ENCODE data around the gene RAD51.
A peak's percentile ranks its signal among the peaks of the same experiment; 100 is the strongest.
"Not testable (repeated sequence)": the region's sequence is repeated elsewhere in the genome, so short reads cannot be mapped to it uniquely, and the experiment has no call there.

The RAD51 gene

GRCh38 chr15:40664909-40665308 is 30.1 kb upstream of the RAD51 start:
- no peak overlapping the region for H3K23ac ChIP-seq (ENCODE audit: low read depth, low read length, poor library complexity)

DNA sequence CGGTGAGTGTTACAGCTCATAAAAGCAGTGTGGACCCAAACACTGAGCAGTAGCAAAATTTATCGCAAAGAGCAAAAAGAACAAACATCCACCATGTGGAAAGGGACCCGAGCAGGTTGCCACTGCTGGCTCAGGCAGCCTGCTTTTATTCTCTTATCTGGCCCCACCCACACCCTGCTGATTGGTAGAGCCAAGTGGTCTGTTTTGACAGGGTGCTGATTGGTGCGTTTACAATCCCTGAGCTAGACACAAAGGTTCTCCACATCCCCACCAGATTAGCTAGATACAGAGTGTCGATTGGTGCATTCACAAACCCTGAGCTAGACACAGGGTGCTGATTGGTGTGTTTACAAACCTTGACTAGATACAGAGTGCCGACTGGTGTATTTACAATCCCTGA is 18.7 kb upstream of the RAD51 start:
- not testable (repeated sequence) for H3K4me3 ChIP-seq (ENCODE audit: low read length in 2 of 2)

More at GRCh38 chr15:40664909-40665308, 30.1 kb upstream of the RAD51 start:
- H3K18ac ChIP-seq (ENCODE audit: low read length) = no peak overlapping the region
- H2BK120ac ChIP-seq (ENCODE audit: low read depth, low read length) = no peak overlapping the region
- H2BK15ac ChIP-seq (ENCODE audit: low read length) = no peak overlapping the region
- H4K91ac ChIP-seq (ENCODE audit: low read depth, low read length, poor library complexity) = no peak overlapping the region
- H3K14ac ChIP-seq (ENCODE audit: low read length) = no peak overlapping the region
- DNase-seq (ENCODE audit: low spot score) = no peak
- peaks cover 4 to 38% of the 10 kb centered on the region in 2 donors for H3K36me3 ChIP-seq (replicated peaks in 1 of 2; ENCODE audit: control insufficient read depth in 2 of 2, insufficient read depth in 2 of 2, low read length in 2 of 2)
- no peak overlapping the region for H2BK5ac ChIP-seq (ENCODE audit: low read length)
- H3K27me3 ChIP-seq (ENCODE audit: control insufficient read depth in 3 of 3, insufficient read depth in 3 of 3, low read depth in 1 of 3, low read length in 3 of 3) = no peaks in the 10 kb centered on the region
- no peaks in the 10 kb centered on the region for H3K4me1 ChIP-seq (ENCODE audit: control insufficient read depth in 2 of 2, insufficient read depth in 1 of 2, low read depth in 1 of 2, low read length in 2 of 2)
- H2AFZ ChIP-seq (ENCODE audit: low read length) = no peak overlapping the region
- H3K4ac ChIP-seq (ENCODE audit: low read length) = no peak overlapping the region
- H3K9me3 ChIP-seq (replicated peaks in 1 of 2; ENCODE audit: control insufficient read depth in 2 of 2, insufficient read depth in 1 of 2, low read depth in 1 of 2, low read length in 2 of 2) = no peaks in the 10 kb centered on the region
- H3K79me1 ChIP-seq (ENCODE audit: low read depth, low read length) = no peaks in the 10 kb centered on the region
- H3K9ac ChIP-seq (ENCODE audit: low read depth, low read length, poor library complexity) = no peak overlapping the region
- no peak overlapping the region for H3K4me2 ChIP-seq (ENCODE audit: insufficient read depth, low read length, poor library complexity, severe bottlenecking)
- WGBS, 2 donors (ENCODE audit: extremely low coverage in 2 of 2, insufficient read length in 2 of 2, insufficient replicate concordance in 1 of 2) = no CpG with 5 or more reads among the region's 7 CpGs
- no peak overlapping the region for H3K27ac ChIP-seq (replicated peaks; ENCODE audit: low read length)
- no peak overlapping the region for H2BK12ac ChIP-seq (ENCODE audit: low read length)
- H2AK5ac ChIP-seq (ENCODE audit: low read depth, low read length) = no peak overlapping the region
- H4K8ac ChIP-seq (ENCODE audit: low read depth, low read length) = no peak overlapping the region
- no peak overlapping the region for H3K4me3 ChIP-seq (ENCODE audit: low read length in 2 of 2)

GRCh38 chr15:40676906-40677305 is 18.1 kb upstream of the RAD51 start:
- not testable (repeated sequence) for H3K4ac ChIP-seq (ENCODE audit: low read length); H3K9ac ChIP-seq (ENCODE audit: low read depth, low read length, poor library complexity); H3K23ac ChIP-seq (ENCODE audit: low read depth, low read length, poor library complexity); H4K8ac ChIP-seq (ENCODE audit: low read depth, low read length); H4K91ac ChIP-seq (ENCODE audit: low read depth, low read length, poor library complexity); H2AK5ac ChIP-seq (ENCODE audit: low read depth, low read length); H3K4me1 ChIP-seq (ENCODE audit: control insufficient read depth in 2 of 2, insufficient read depth in 1 of 2, low read depth in 1 of 2, low read length in 2 of 2); DNase-seq (ENCODE audit: low spot score); H3K14ac ChIP-seq (ENCODE audit: low read length); H3K18ac ChIP-seq (ENCODE audit: low read length); H3K4me2 ChIP-seq (ENCODE audit: insufficient read depth, low read length, poor library complexity, severe bottlenecking); H3K9me3 ChIP-seq (replicated peaks in 1 of 2; ENCODE audit: control insufficient read depth in 2 of 2, insufficient read depth in 1 of 2, low read depth in 1 of 2, low read length in 2 of 2); H2AFZ ChIP-seq (ENCODE audit: low read length); H3K79me1 ChIP-seq (ENCODE audit: low read depth, low read length); H2BK5ac ChIP-seq (ENCODE audit: low read length); H3K4me3 ChIP-seq (ENCODE audit: low read length in 2 of 2); H3K27me3 ChIP-seq (ENCODE audit: control insufficient read depth in 3 of 3, insufficient read depth in 3 of 3, low read depth in 1 of 3, low read length in 3 of 3); H3K36me3 ChIP-seq (replicated peaks in 1 of 2; ENCODE audit: control insufficient read depth in 2 of 2, insufficient read depth in 2 of 2, low read length in 2 of 2); H2BK120ac ChIP-seq (ENCODE audit: low read depth, low read length); H2BK12ac ChIP-seq (ENCODE audit: low read length); H2BK15ac ChIP-seq (ENCODE audit: low read length); H3K27ac ChIP-seq (replicated peaks; ENCODE audit: low read length)
- no CpG with 5 or more reads among the region's 38 CpGs for WGBS, 2 donors (ENCODE audit: extremely low coverage in 2 of 2, insufficient read length in 2 of 2, insufficient replicate concordance in 1 of 2)

More for the DNA sequence above, 18.7 kb upstream of the RAD51 start:
- H2BK120ac ChIP-seq (ENCODE audit: low read depth, low read length); H2BK5ac ChIP-seq (ENCODE audit: low read length); H3K27me3 ChIP-seq (ENCODE audit: control insufficient read depth in 3 of 3, insufficient read depth in 3 of 3, low read depth in 1 of 3, low read length in 3 of 3); H3K14ac ChIP-seq (ENCODE audit: low read length); H3K9me3 ChIP-seq (replicated peaks in 1 of 2; ENCODE audit: control insufficient read depth in 2 of 2, insufficient read depth in 1 of 2, low read depth in 1 of 2, low read length in 2 of 2); H3K36me3 ChIP-seq (replicated peaks in 1 of 2; ENCODE audit: control insufficient read depth in 2 of 2, insufficient read depth in 2 of 2, low read length in 2 of 2); H3K23ac ChIP-seq (ENCODE audit: low read depth, low read length, poor library complexity); H2AFZ ChIP-seq (ENCODE audit: low read length); H3K79me1 ChIP-seq (ENCODE audit: low read depth, low read length); DNase-seq (ENCODE audit: low spot score); H3K4ac ChIP-seq (ENCODE audit: low read length); H2AK5ac ChIP-seq (ENCODE audit: low read depth, low read length); H3K27ac ChIP-seq (replicated peaks; ENCODE audit: low read length); H3K18ac ChIP-seq (ENCODE audit: low read length); H2BK12ac ChIP-seq (ENCODE audit: low read length); H2BK15ac ChIP-seq (ENCODE audit: low read length); H3K9ac ChIP-seq (ENCODE audit: low read depth, low read length, poor library complexity); H4K91ac ChIP-seq (ENCODE audit: low read depth, low read length, poor library complexity); H3K4me1 ChIP-seq (ENCODE audit: control insufficient read depth in 2 of 2, insufficient read depth in 1 of 2, low read depth in 1 of 2, low read length in 2 of 2); H3K4me2 ChIP-seq (ENCODE audit: insufficient read depth, low read length, poor library complexity, severe bottlenecking); H4K8ac ChIP-seq (ENCODE audit: low read depth, low read length): not testable (repeated sequence)
- WGBS, 2 donors (ENCODE audit: extremely low coverage in 2 of 2, insufficient read length in 2 of 2, insufficient replicate concordance in 1 of 2) = no CpG with 5 or more reads among the region's 6 CpGs

DNA sequence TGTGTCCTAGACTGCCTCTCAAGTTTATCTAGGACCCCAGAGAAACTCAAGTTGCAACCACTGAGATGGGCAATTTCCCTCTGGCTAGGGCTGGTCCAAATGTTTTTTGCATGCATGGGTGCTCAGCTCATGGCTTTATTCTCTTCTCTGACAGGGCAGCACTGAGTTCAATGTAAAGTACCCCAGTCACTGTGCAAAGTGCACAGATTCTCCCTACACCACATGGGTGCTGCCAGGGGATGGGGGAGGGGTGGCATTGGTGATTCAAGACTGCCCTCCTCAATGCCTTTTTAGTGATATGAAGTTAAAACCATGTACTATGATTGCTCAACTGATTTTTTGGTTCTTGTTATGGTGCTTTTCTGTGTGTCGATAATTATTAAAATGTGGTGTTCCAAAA is 14.8 kb upstream of the RAD51 start:
- Histone ChIP-seq H3K23ac (ENCODE audit: low read depth, low read length, poor library complexity) (no peak overlapping the region), H3K14ac (ENCODE audit: low read length) (no peak overlapping the region), H3K79me1 (ENCODE audit: low read depth, low read length) (no peaks in the 10 kb centered on the region), H3K36me3 (replicated peaks in 1 of 2; ENCODE audit: control insufficient read depth in 2 of 2, insufficient read depth in 2 of 2, low read length in 2 of 2) (no peaks in the 10 kb centered on the region), H4K8ac (ENCODE audit: low read depth, low read length) (no peak overlapping the region), H3K9me3 (replicated peaks in 1 of 2; ENCODE audit: control insufficient read depth in 2 of 2, insufficient read depth in 1 of 2, low read depth in 1 of 2, low read length in 2 of 2) (no peaks in the 10 kb centered on the region), H2BK15ac (ENCODE audit: low read length) (no peak overlapping the region), H3K4me1 (ENCODE audit: control insufficient read depth in 2 of 2, insufficient read depth in 1 of 2, low read depth in 1 of 2, low read length in 2 of 2) (no peaks in the 10 kb centered on the region), H3K27me3 (ENCODE audit: control insufficient read depth in 3 of 3, insufficient read depth in 3 of 3, low read depth in 1 of 3, low read length in 3 of 3) (no peaks in the 10 kb centered on the region), H3K27ac (replicated peaks; ENCODE audit: low read length) (no peak overlapping the region), H2BK120ac (ENCODE audit: low read depth, low read length) (no peak overlapping the region), H4K91ac (ENCODE audit: low read depth, low read length, poor library complexity) (no peak overlapping the region), H3K4me2 (ENCODE audit: insufficient read depth, low read length, poor library complexity, severe bottlenecking) (no peak overlapping the region), H3K18ac (ENCODE audit: low read length) (no peak overlapping the region), H2AK5ac (ENCODE audit: low read depth, low read length) (no peak overlapping the region), H3K4ac (ENCODE audit: low read length) (no peak overlapping the region), H2BK12ac (ENCODE audit: low read length) (no peak overlapping the region), H3K4me3 (ENCODE audit: low read length in 2 of 2) (no peak overlapping the region), H3K9ac (ENCODE audit: low read depth, low read length, poor library complexity) (no peak overlapping the region), H2AFZ (ENCODE audit: low read length) (peak overlapping the region; percentile 48), H2BK5ac (ENCODE audit: low read length) (no peak overlapping the region)
- DNase-seq (ENCODE audit: low spot score) = no peak
- WGBS, 2 donors (ENCODE audit: extremely low coverage in 2 of 2, insufficient read length in 2 of 2, insufficient replicate concordance in 1 of 2) = no CpG with 5 or more reads among the region's 1 CpG
